HG02973 (cell line): ENCODE results near the gene MCU.
"Not testable (repeated sequence)": the region's sequence is repeated elsewhere in the genome, so short reads cannot be mapped to it uniquely, and the experiment has no call there.

Experiments used
- ATAC-seq: cut with Tn5 transposase; IDR thresholded peaks from one replicate; pipeline ENCODE4 v1.9.1; 2021; ENCODE audit warnings: moderate library complexity; ENCODE audit not compliant: unreplicated experiment

Gene MCU

DNA sequence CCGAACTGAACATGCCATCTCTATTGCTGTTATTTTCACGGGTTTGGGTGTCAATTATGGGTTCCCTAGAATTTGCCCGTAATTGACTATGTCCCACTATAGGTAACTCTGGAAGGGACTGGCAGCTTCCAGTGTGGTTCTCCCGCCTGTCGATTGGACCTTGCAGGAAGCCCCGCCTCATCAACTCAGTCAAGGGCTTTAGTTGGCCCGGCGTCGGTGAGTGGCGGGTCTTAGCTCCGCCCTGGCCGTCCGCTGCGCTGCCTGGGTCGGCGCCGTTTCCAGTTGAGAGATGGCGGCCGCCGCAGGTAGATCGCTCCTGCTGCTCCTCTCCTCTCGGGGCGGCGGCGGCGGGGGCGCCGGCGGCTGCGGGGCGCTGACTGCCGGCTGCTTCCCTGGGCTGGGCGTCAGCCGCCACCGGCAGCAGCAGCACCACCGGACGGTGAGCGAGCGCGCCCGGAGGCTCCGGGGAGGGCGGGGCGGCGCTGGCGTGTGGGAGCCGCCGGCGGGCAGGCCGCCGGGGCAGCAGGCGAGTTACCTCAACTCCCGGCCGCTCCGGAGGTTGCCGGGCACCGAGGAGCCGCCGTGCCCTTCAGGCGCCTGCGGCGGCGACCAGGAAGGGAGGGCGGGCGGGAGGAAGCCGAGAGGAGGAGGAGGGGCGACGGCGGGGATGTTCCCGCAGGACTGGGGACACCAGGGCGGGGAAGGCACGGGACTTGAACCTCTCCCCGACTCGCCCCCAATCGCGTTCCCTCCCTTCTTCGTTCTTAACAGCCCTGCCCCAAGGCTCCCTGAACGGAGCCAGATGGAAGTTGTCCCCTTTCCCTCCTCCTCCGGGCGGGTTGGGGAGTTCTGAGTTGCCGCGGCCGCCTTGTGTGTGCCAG lies at the start of gene MCU:
MCU (plus strand) TSS at position 281 of the 881 bp plus-strand sequence; CDS start at position 290, 9 bp downstream.
- ATAC-seq = peak; percentile 82

DNA sequence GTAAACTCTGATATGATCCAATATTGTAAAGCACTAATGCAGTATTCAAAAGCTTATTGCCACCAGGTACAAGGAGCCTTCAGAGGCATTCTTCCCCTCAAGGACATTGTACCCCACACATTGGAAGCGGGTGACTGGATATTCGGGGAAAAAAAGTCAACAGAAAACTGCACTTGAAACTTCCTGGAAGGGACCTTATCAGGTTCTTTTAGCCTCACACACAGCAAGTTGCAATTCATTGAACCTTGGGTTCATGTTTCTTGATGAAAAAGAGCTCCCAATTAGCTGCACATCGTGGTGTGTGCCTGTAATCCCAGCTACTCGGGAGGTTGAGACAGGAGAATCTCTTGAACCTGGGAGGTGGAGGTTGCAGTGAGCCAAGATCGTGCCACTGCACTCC lies 49.6 kb upstream of the MCU start:
- ATAC-seq = no peak

GRCh38 chr10:72645263-72645858 lies 46.6 kb upstream of the MCU start:
- no peak for ATAC-seq

- ATAC-seq = not testable (repeated sequence)
Measured at GRCh38 chr10:72646971-72647370, 45.0 kb upstream of the MCU start.

- no peak for ATAC-seq
Measured at GRCh38 chr10:72648301-72648700, 43.6 kb upstream of the MCU start.

- ATAC-seq = no peak
Measured at GRCh38 chr10:72649291-72649690, 42.7 kb upstream of the MCU start.

- no peak for ATAC-seq
Measured at GRCh38 chr10:72653383-72654096, 38.4 kb upstream of the MCU start.

- no peak for ATAC-seq
Measured at GRCh38 chr10:72654720-72655119, 37.2 kb upstream of the MCU start.

- no peak for ATAC-seq
Measured at GRCh38 chr10:72658696-72659400, 33.1 kb upstream of the MCU start.

GRCh38 chr10:72659694-72660093 lies 32.2 kb upstream of the MCU start:
- no peak for ATAC-seq

DNA sequence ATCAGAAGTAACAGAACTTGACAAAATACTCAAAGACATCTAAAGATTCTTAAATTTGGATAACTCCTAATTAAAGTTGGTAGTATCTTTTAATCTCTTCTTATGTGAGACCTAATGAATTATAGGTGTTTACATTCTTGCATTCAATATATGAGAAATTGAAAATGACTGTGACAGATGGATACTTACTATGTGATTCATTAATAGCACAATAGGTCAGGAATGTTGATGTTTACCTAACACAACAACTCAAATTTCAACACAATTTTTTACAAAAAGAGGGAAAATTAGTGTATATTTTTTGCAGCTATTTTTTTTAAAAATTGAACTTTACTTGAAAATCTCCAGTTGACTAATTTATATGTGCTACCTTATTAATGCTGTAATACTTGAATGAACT lies 31.7 kb upstream of the MCU start:
- no peak for ATAC-seq

GRCh38 chr10:72661431-72661830 lies 30.5 kb upstream of the MCU start:
- ATAC-seq = no peak

- no peak for ATAC-seq
Measured at GRCh38 chr10:72663971-72664370, 28.0 kb upstream of the MCU start.

DNA sequence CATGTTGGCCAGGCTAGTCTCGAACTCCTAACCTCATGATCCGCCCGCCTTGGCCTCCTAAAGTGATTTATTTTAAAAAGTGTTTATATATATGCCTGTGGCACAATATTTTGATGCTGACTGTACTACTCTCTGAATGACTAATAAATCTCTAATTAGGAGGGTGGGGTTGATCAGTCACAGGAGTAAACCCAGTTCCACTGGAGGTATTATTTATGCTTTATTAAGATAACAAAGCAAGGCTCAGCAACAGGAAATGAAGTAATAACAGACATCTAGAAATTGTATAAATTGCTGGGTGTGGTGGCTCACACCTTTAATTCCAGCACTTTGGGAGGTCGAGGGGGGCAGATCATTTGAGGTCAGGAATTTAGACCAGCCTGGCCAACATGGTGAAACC lies 26.0 kb upstream of the MCU start:
- no peak for ATAC-seq

- no peak for ATAC-seq
Measured at GRCh38 chr10:72667207-72667864, 24.6 kb upstream of the MCU start.

DNA sequence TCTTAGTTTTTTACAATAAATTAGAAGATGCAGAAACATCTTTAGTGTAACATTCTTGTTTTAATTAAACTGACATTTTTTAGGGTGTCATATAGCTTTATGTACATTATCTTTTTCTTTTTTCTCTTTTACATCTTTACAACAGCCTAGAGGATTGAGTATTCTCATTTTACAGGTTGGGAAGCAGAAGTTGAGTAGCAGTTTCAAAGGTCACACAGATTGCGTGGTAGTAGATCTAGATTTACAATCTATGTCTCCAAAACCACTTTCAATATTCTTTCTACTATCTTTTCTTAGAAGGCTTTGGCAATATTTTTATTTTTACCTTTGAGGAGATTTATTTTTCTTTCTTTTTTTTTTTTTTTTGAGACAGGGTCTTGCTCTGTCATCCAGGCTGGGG lies 18.7 kb upstream of the MCU start:
- no peak for ATAC-seq

DNA sequence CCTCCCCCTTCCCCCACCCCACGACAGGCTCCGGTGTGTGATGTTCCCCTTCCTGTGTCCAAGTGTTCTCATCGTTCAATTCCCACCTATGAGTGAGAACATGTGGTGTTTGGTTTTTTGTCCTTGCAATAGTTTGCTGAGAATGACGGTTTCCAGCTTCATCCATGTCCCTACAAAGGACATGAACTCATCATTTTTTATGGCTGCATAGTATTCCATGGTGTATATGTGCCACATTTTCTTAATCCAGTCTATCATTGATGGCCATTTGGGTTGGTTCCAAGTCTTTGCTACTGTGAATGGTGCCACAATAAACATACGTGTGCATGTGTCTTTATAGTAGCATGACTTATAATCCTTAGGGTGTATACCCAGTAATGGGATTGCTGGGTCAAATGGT lies 17.8 kb upstream of the MCU start:
- not testable (repeated sequence) for ATAC-seq

DNA sequence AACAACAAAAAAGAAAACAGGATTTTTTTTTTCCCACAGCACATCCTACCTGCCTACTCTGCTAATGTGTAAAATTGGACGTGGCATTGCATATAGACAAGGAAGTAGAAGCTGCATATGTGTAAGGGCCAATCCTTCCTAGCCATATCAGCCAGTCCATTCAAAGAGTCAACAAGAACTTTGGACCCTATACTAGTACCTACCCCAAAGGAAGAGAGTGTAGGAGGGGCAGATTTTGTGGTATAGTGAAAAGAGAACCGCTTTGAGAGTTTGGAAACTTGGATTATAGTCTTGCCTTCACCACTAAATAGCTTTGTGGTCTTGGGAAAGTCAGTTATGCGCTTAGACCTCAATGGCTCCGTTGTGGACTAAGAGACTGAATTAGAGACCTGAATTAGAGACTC lies 12.1 kb upstream of the MCU start:
- ATAC-seq = no peak

- ATAC-seq = no peak
Measured at GRCh38 chr10:72682638-72683037, 9.3 kb upstream of the MCU start.

GRCh38 chr10:72685264-72685921 lies 6.5 kb upstream of the MCU start:
- ATAC-seq = no peak
